ENCODE results near the gene RPS25.

DNA sequence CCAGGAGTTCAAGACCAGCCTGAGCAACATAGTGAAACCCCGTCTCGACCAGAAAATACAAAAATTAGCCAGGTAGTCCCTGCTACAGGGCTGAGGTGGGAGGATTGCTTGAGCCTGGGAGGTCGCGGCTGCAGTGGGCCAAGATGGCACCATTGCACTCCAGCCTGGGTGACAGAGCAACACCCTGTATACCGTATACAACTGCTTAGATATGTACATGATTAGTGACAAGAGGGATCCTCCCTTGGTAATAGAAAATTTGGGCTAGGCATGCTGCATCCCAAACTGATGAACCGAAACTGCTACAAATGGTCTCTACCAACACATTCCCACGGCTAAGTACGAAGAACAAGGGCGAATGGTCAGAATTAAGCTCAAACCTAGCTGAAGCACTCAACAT, 24.8 kb upstream of the RPS25 start:
- TF ChIP-seq, protein P1, sequence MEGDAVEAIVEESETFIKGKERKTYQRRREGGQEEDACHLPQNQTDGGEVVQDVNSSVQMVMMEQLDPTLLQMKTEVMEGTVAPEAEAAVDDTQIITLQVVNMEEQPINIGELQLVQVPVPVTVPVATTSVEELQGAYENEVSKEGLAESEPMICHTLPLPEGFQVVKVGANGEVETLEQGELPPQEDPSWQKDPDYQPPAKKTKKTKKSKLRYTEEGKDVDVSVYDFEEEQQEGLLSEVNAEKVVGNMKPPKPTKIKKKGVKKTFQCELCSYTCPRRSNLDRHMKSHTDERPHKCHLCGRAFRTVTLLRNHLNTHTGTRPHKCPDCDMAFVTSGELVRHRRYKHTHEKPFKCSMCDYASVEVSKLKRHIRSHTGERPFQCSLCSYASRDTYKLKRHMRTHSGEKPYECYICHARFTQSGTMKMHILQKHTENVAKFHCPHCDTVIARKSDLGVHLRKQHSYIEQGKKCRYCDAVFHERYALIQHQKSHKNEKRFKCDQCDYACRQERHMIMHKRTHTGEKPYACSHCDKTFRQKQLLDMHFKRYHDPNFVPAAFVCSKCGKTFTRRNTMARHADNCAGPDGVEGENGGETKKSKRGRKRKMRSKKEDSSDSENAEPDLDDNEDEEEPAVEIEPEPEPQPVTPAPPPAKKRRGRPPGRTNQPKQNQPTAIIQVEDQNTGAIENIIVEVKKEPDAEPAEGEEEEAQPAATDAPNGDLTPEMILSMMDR (conservative IDR thresholded peaks at IDR 0.05; ENCODE audit: low read length), result no peak
- no peak for TF ChIP-seq EZH2phosphoT487 (IDR thresholded peaks at IDR 0.05; ENCODE audit: borderline replicate concordance)
